Kidney (tissue), 14 donors: ENCODE results near the gene CDC42EP3. TPM values are rescaled to one million over a fixed set of nuclear protein-coding genes. Genes with fewer than 3 reads are reported as not detected.

ENCODE experiments used
- DNase-seq, 5 donors: peaks; one replicate each; pipeline ENCODE4 v3.0.0-alpha.2; 2013 to 2020
- FAIRE-seq: peaks from 2 replicates; lab custom pipeline; 2012; peaks lifted over from hg19 to GRCh38; lab: Jason Lieb, UNC
- H3K27ac ChIP-seq, 2 donors: one replicate each; pipeline ENCODE4 v1.7.0; 2013; ENCODE audit warnings: low read depth in 2 of 2, low read length in 2 of 2, inconsistent platforms in 1 of 2
- H3K27me3 ChIP-seq: one replicate; pipeline ENCODE4 v1.7.1; 2013; ENCODE audit warnings: low read length, inconsistent platforms; ENCODE audit not compliant: control insufficient read depth, insufficient read depth
- H3K36me3 ChIP-seq, 3 donors: one replicate each; pipeline versions ENCODE4 v1.7.0 to v1.7.1; 2013; ENCODE audit warnings: low read length in 3 of 3, control low read depth in 1 of 3, inconsistent platforms in 1 of 3; ENCODE audit not compliant: insufficient read depth in 3 of 3, control insufficient read depth in 2 of 3
- H3K4me1 ChIP-seq, 3 donors: one replicate each; pipeline versions ENCODE4 v1.7.0 to v1.7.1; 2013; ENCODE audit warnings: low read length in 3 of 3, inconsistent platforms in 1 of 3, low read depth in 1 of 3; ENCODE audit not compliant: control insufficient read depth in 2 of 3, insufficient read depth in 2 of 3
- H3K4me3 ChIP-seq, 3 donors: one replicate each; pipeline versions ENCODE4 v1.7.0 to v1.8.1; 2013; ENCODE audit warnings: low read length in 3 of 3, control low read depth in 1 of 3, inconsistent platforms in 1 of 3
- H3K9ac ChIP-seq, 3 donors: one replicate each; pipeline versions ENCODE4 v1.7.0 to v1.7.1; 2013; ENCODE audit warnings: low read length in 3 of 3, control low read depth in 1 of 3, inconsistent platforms in 1 of 3
- H3K9me3 ChIP-seq, 3 donors: one replicate each; pipeline versions ENCODE4 v1.7.0 to v1.7.1; 2013; ENCODE audit warnings: low read length in 3 of 3, control low read depth in 1 of 3, inconsistent platforms in 1 of 3; ENCODE audit not compliant: control insufficient read depth in 2 of 3, insufficient read depth in 1 of 3
- CTCF ChIP-seq: IDR thresholded peaks from 3 replicates; pipeline ENCODE4 v1.5.1; 2012; ENCODE audit warnings: mild to moderate bottlenecking, moderate library complexity, borderline replicate concordance; ENCODE audit not compliant: insufficient read depth; ENCODE audit errors: extremely low read depth
- intact Hi-C: fragments of 100-400 bp; cut with DNase I; formaldehyde crosslinking; loops from one replicate; pipeline ENCODE4 v1.11.1; 2022
- polyA plus RNA-seq: library from polyadenylated mRNA; stranded (reverse); fragments of 350-450 nt; fragmentation: Illumina TruSeq; extraction: RNeasy Lipid Tissue Mini Kit (QIAGEN cat#74804); gene quantifications from one replicate; pipeline ENCODE4 v1.2.3, GENCODE V29; 2014; ENCODE audit warnings: low read depth, low replicate concordance; ENCODE audit not compliant: insufficient read depth
- total RNA-seq: library from RNA; stranded (reverse); fragmentation: NEBNext Ultra II Directional; extraction: Animal tissue kit (Norgen Biotek cat#: 25700); gene quantifications from one replicate; pipeline ENCODE4 v1.2.1, GENCODE V29; 2021
- donor health status: control.
- donor health status: control.
- donor health status: control.
- donor health status: control.
- donor health status: control.
- donor health status: DM: yes; HTN: yes; CAD: no.
- donor health status: Normal renal cell carcinoma (clear cell type).

The CDC42EP3 gene
- total and polyA plus RNA-seq, 2 donors from 2014 or later = 21.3 to 34.1 TPM

- Histone ChIP-seq H3K9ac (no peak overlapping the region), H3K9me3 (no peaks in the 10 kb centered on the region), H3K4me3 (no peak overlapping the region), H3K36me3 (no peaks in the 10 kb centered on the region), H3K27me3 (no peaks in the 10 kb centered on the region), H3K4me1 (peaks cover 0 to 18% (median 15%) of the 10 kb centered on the region in 3 donors), H3K27ac (peak overlapping the region in 1 of 2 donors; percentile 72)
- TF ChIP-seq CTCF = no peak
- intact Hi-C loops = no loop called here
- DNase-seq = no peak
- no peak for FAIRE-seq
These were observed 17.0 kb downstream of the CDC42EP3 start for GRCh38 chr2:37654419-37654818.

- peak in 2 of 5 donors; percentile 19 to 64 for DNase-seq
These were observed 17.6 kb downstream of the CDC42EP3 start for GRCh38 chr2:37653805-37654378.

GRCh38 chr2:37653093-37653492 is 18.3 kb downstream of the CDC42EP3 start:
- peaks cover 0 to 21% (median 15%) of the 10 kb centered on the region in 3 donors for H3K4me1 ChIP-seq
- intact Hi-C loops = no loop called here
- H3K9ac ChIP-seq = no peak overlapping the region
- no peak for DNase-seq
- TF ChIP-seq CTCF = no peak
- FAIRE-seq = no peak
- no peaks in the 10 kb centered on the region for H3K9me3 ChIP-seq
- H3K4me3 ChIP-seq = no peak overlapping the region
- H3K36me3 ChIP-seq = no peaks in the 10 kb centered on the region
- no peaks in the 10 kb centered on the region for H3K27me3 ChIP-seq
- H3K27ac ChIP-seq = no peak overlapping the region

More at GRCh38 chr2:37653805-37654378, 17.6 kb downstream of the CDC42EP3 start:
- intact Hi-C loops = no loop called here
- Histone ChIP-seq H3K4me1 (peaks cover 0 to 18% (median 15%) of the 10 kb centered on the region in 3 donors), H3K27ac (peak overlapping the region; percentile 18 to 72), H3K36me3 (no peaks in the 10 kb centered on the region), H3K9ac (no peak overlapping the region), H3K27me3 (no peaks in the 10 kb centered on the region), H3K4me3 (no peak overlapping the region), H3K9me3 (no peaks in the 10 kb centered on the region)
- TF ChIP-seq CTCF = no peak
- no peak for FAIRE-seq
